ENCODE measurements around the gene FANCC. TPM values are rescaled to one million over a fixed set of nuclear protein-coding genes. Genes with fewer than 3 reads are reported as not detected.

The FANCC gene
- total and polyA plus RNA-seq, 2 experiments from 2014 or later, result 5.0 to 5.3 TPM

DNA sequence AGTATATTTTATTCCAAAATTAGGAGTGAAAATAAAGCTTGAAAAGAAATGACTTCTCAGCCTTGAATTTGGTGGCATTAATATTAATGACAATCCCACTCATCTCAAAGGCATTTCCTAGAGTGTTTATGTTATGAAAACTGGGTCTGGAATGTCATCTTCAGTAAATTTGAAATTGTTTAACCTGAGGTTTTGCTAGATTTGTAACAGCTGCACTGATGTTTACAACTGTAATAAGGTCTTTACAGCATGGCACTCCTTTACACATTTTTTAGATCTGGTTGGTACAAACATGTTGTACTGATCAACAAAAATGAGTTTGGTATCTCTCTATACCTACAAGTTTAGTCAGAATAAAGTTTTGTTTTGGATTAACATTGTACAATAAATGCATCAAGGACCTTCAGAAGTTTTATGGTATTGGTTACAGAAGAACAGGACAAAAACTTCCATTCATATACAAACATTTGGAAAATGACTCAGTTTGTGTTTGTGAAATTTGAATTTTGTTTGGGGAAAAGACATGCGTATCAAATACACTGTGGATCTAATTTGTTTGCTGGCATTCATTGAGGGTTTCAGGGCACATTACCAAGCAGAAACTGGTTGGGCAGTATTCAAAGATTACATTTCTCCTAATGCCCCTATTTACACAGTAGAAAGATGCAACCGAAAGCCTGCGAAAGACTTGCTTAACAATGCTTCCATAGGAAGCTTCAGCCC lies 11.6 kb downstream of the FANCC start:
- Histone ChIP-seq H3K9me2 (ENCODE audit: insufficient read depth) (no peaks in the 10 kb centered on the region), H2AFZ (no peak overlapping the region; the same call in 1 of the 2 replicates), H3K4me1 (ENCODE audit: insufficient read depth) (peaks cover 17% of the 10 kb centered on the region), H3K4me2 (ENCODE audit: unreplicated experiment) (peak overlapping the region; percentile 49), H3K36me3 (ENCODE audit: low read depth) (no peaks in the 10 kb centered on the region), H3K4me3 (no peak overlapping the region), H3F3A (ENCODE audit: insufficient read depth) (peaks cover 16% of the 10 kb centered on the region; the same call in 1 of the 2 replicates), H3K9ac (no peak overlapping the region), H3K79me2 (ENCODE audit: insufficient read depth) (peaks cover 30% of the 10 kb centered on the region), H4K20me1 (ENCODE audit: insufficient read depth) (no peaks in the 10 kb centered on the region), H3K9me3 (ENCODE audit: low read depth) (no peaks in the 10 kb centered on the region), H3K27ac (no peak overlapping the region), H3K27me3 (replicated peaks; ENCODE audit: insufficient read depth) (no peaks in the 10 kb centered on the region)
- in situ Hi-C loops (cut with MboI), result no loop called here
- DNase-seq, result peak; percentile 22
- TF ChIP-seq EZH2phosphoT487 (IDR thresholded peaks at IDR 0.05; ENCODE audit: insufficient read depth, low read depth) (no peak), EZH2 (IDR thresholded peaks at IDR 0.05; ENCODE audit: insufficient read depth, poor library complexity, severe bottlenecking) (no peak)
- WGBS, 2 experiments (ENCODE audit: low coverage in 1 of 2, low lambda C conversion rate in 2 of 2, missing lambda C conversion rate in 2 of 2), result 69 to 70% methylated on average over 3 of the region's 3 CpGs

DNA sequence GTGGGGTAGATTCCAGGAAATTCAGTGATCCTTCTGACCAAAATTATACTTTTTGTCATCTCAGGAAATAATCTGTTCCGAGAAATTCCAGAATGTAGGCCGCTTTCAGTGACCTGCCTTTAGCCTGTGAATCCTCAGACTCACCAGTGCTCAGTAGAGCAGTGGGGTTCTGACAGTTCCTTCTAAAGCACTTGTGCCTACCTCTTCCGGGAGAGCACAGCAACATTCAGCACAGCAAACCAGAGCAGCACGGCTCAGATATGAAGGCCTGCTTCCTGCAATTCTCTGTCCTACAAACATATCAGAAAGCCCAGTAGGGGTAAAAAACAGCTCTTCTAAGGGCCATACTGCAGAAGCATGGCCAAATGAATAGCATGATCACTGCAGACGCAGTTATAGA lies 15.0 kb downstream of the FANCC start:
- H3K36me3 ChIP-seq (ENCODE audit: low read depth), result no peaks in the 10 kb centered on the region
- in situ Hi-C loops (cut with MboI), result no loop called here
- no peaks in the 10 kb centered on the region for H3K9me3 ChIP-seq (ENCODE audit: low read depth)
- peaks cover 1% of the 10 kb centered on the region; the same call in 1 of the 2 replicates for H4K20me1 ChIP-seq (ENCODE audit: insufficient read depth)
- no peaks in the 10 kb centered on the region for H3K27me3 ChIP-seq (replicated peaks; ENCODE audit: insufficient read depth)
- H3K9me2 ChIP-seq (ENCODE audit: insufficient read depth), result no peaks in the 10 kb centered on the region
- peaks cover 24% of the 10 kb centered on the region for H3K79me2 ChIP-seq (ENCODE audit: insufficient read depth)
- H3K4me3 ChIP-seq, result no peak overlapping the region
- TF ChIP-seq EZH2 (IDR thresholded peaks at IDR 0.05; ENCODE audit: insufficient read depth, poor library complexity, severe bottlenecking) (no peak), EZH2phosphoT487 (IDR thresholded peaks at IDR 0.05; ENCODE audit: insufficient read depth, low read depth) (no peak)
- WGBS, 2 experiments (ENCODE audit: low coverage in 1 of 2, low lambda C conversion rate in 2 of 2, missing lambda C conversion rate in 2 of 2), result 88 to 92% methylated on average over 5 of the region's 5 CpGs
- DNase-seq, result no peak
- no peak overlapping the region for H3K4me2 ChIP-seq (ENCODE audit: unreplicated experiment)
- H3F3A ChIP-seq (ENCODE audit: insufficient read depth), result peaks cover 16% of the 10 kb centered on the region; the same call in 1 of the 2 replicates
- H3K9ac ChIP-seq, result no peak overlapping the region
- no peak overlapping the region for H3K27ac ChIP-seq
- H2AFZ ChIP-seq, result no peak overlapping the region
- peaks cover 17% of the 10 kb centered on the region for H3K4me1 ChIP-seq (ENCODE audit: insufficient read depth)

DNA sequence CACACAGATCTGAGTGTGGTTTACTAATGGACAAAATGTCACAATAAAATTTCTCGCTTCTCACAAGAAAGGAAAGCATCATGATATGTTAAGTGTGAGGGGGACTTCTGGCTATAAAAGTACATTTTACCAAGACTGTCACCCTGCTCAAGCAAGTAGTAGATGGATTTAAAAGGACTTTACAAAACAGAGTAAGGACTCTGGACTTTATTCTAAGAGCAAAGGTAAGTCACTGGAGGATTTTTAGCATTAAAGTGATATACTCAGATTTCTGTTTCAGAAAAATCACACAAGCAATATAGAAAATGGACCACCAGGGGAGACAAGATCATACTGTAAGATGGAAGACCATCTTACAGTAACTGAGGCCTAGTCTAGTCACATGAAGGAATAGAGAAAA lies 19.7 kb downstream of the FANCC start:
- in situ Hi-C loops (cut with MboI), result no loop called here
- H2AFZ ChIP-seq, result no peak overlapping the region

DNA sequence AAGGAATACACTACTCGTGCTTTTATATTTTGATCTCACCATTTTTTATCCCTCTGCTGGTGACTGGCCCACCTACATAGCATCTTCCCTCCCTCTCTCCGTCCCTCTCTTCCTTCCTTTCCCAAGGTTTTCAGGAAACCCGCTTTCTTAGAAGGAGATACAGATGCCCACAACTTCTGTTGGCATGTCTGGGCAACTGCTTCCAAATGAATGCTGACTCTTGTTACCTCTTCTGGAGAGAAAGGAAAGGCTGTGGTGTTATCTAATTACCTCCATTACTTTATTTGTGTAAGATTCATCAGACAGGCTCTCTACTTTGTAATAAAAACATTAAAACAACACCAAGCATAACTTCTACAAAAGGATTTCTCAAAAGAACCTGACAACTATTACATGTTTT lies 20.2 kb downstream of the FANCC start:
- Histone ChIP-seq H3K9ac (no peak overlapping the region), H3F3A (ENCODE audit: insufficient read depth) (no peaks in the 10 kb centered on the region), H2AFZ (no peak overlapping the region), H3K27ac (no peak overlapping the region), H3K4me3 (no peak overlapping the region), H4K20me1 (ENCODE audit: insufficient read depth) (peaks cover 3% of the 10 kb centered on the region; the same call in 1 of the 2 replicates), H3K9me3 (ENCODE audit: low read depth) (no peaks in the 10 kb centered on the region), H3K27me3 (replicated peaks; ENCODE audit: insufficient read depth) (no peaks in the 10 kb centered on the region), H3K36me3 (ENCODE audit: low read depth) (no peaks in the 10 kb centered on the region), H3K4me1 (ENCODE audit: insufficient read depth) (no peaks in the 10 kb centered on the region), H3K9me2 (ENCODE audit: insufficient read depth) (no peaks in the 10 kb centered on the region), H3K4me2 (ENCODE audit: unreplicated experiment) (no peak overlapping the region), H3K79me2 (ENCODE audit: insufficient read depth) (peaks cover 22% of the 10 kb centered on the region; the same call in 1 of the 2 replicates)
- no peak for DNase-seq
- 97 to 98% methylated on average over 3 of the region's 3 CpGs for WGBS, 2 experiments (ENCODE audit: low coverage in 1 of 2, low lambda C conversion rate in 2 of 2, missing lambda C conversion rate in 2 of 2)
- in situ Hi-C loops (cut with MboI), result no loop called here
- TF ChIP-seq EZH2 (IDR thresholded peaks at IDR 0.05; ENCODE audit: insufficient read depth, poor library complexity, severe bottlenecking) (no peak), EZH2phosphoT487 (IDR thresholded peaks at IDR 0.05; ENCODE audit: insufficient read depth, low read depth) (no peak)

More for the DNA sequence above, 19.7 kb downstream of the FANCC start:
- Histone ChIP-seq H3K4me2 (ENCODE audit: unreplicated experiment) (no peak overlapping the region), H3K27me3 (replicated peaks; ENCODE audit: insufficient read depth) (no peaks in the 10 kb centered on the region), H3K36me3 (ENCODE audit: low read depth) (no peaks in the 10 kb centered on the region), H3K9me3 (ENCODE audit: low read depth) (no peaks in the 10 kb centered on the region), H3K27ac (no peak overlapping the region), H3K4me1 (ENCODE audit: insufficient read depth) (no peaks in the 10 kb centered on the region), H3K4me3 (no peak overlapping the region), H3F3A (ENCODE audit: insufficient read depth) (no peaks in the 10 kb centered on the region), H3K9ac (no peak overlapping the region), H3K9me2 (ENCODE audit: insufficient read depth) (no peaks in the 10 kb centered on the region), H4K20me1 (ENCODE audit: insufficient read depth) (peaks cover 3% of the 10 kb centered on the region; the same call in 1 of the 2 replicates), H3K79me2 (ENCODE audit: insufficient read depth) (peaks cover 22% of the 10 kb centered on the region; the same call in 1 of the 2 replicates)
- WGBS, 2 experiments (ENCODE audit: low coverage in 1 of 2, low lambda C conversion rate in 2 of 2, missing lambda C conversion rate in 2 of 2), result 96 to 98% methylated on average over 1 of the region's 1 CpG
- no peak for TF ChIP-seq EZH2 (IDR thresholded peaks at IDR 0.05; ENCODE audit: insufficient read depth, poor library complexity, severe bottlenecking)
- DNase-seq, result no peak
